Chondrocyte (in vitro differentiated cells): Measurements from ENCODE around the gene SV2C. TPM values are rescaled to one million over a fixed set of nuclear protein-coding genes. Genes with fewer than 3 reads are reported as not detected.
A peak's percentile ranks its signal among the peaks of the same experiment; 100 is the strongest.
"Not testable (repeated sequence)": the region's sequence is repeated elsewhere in the genome, so short reads cannot be mapped to it uniquely, and the experiment has no call there.

Source experiments
- DNase-seq: peaks from one replicate; pipeline ENCODE4 v3.0.0; 2021; ENCODE audit warnings: mixed read lengths, low spot score
- H3K27ac Mint-ChIP-seq: one replicate; pipeline ENCODE4 v1.8.0; 2021; ENCODE audit warnings: mild to moderate bottlenecking, moderate library complexity, mixed read lengths; ENCODE audit not compliant: unreplicated experiment
- H3K27me3 Mint-ChIP-seq: 2 replicates; pipeline ENCODE4 v1.8.0; 2021; ENCODE audit warnings: low read depth, mixed read lengths
- H3K36me3 Mint-ChIP-seq: 2 replicates; pipeline ENCODE4 v1.8.0; 2021; ENCODE audit warnings: low read depth, mixed read lengths
- H3K4me1 Mint-ChIP-seq: 2 replicates; pipeline ENCODE4 v1.8.0; 2021; ENCODE audit warnings: low read depth, mild to moderate bottlenecking, mixed read lengths
- H3K4me3 Mint-ChIP-seq: one replicate; pipeline ENCODE4 v1.8.0; 2021; ENCODE audit warnings: mild to moderate bottlenecking, moderate library complexity, mixed read lengths; ENCODE audit not compliant: unreplicated experiment
- H3K9me3 Mint-ChIP-seq: 2 replicates; pipeline ENCODE4 v1.8.0; 2021; ENCODE audit warnings: low read depth, mixed read lengths
- total RNA-seq: library from RNA; stranded (reverse); gene quantifications from 3 replicates; pipeline ENCODE4 v1.2.1, GENCODE V29; 2021
- TF ChIP-seq, protein P1 (sequence below): fragments of 200-600 bp; sonication (generic); IDR thresholded peaks from 2 replicates; pipeline ENCODE4 v1.5.0; 2021; ENCODE audit warnings: antibody characterized with exemption, mild to moderate bottlenecking, moderate library complexity

The SV2C gene
- total RNA-seq, 1 donor from 2014 or later: 0.02 TPM

GRCh38 chr5:76314643-76315042 is 231.5 kb downstream of the SV2C start:
- Mint-ChIP-seq H3K4me1 (peaks cover 5% of the 10 kb centered on the region), H3K9me3 (peaks cover 8% of the 10 kb centered on the region), H3K4me3 (no peak overlapping the region), H3K27ac (no peak overlapping the region), H3K36me3 (no peaks in the 10 kb centered on the region), H3K27me3 (peaks cover 3% of the 10 kb centered on the region)
- TF ChIP-seq, protein P1, sequence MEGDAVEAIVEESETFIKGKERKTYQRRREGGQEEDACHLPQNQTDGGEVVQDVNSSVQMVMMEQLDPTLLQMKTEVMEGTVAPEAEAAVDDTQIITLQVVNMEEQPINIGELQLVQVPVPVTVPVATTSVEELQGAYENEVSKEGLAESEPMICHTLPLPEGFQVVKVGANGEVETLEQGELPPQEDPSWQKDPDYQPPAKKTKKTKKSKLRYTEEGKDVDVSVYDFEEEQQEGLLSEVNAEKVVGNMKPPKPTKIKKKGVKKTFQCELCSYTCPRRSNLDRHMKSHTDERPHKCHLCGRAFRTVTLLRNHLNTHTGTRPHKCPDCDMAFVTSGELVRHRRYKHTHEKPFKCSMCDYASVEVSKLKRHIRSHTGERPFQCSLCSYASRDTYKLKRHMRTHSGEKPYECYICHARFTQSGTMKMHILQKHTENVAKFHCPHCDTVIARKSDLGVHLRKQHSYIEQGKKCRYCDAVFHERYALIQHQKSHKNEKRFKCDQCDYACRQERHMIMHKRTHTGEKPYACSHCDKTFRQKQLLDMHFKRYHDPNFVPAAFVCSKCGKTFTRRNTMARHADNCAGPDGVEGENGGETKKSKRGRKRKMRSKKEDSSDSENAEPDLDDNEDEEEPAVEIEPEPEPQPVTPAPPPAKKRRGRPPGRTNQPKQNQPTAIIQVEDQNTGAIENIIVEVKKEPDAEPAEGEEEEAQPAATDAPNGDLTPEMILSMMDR: no peak
- DNase-seq: no peak

DNA sequence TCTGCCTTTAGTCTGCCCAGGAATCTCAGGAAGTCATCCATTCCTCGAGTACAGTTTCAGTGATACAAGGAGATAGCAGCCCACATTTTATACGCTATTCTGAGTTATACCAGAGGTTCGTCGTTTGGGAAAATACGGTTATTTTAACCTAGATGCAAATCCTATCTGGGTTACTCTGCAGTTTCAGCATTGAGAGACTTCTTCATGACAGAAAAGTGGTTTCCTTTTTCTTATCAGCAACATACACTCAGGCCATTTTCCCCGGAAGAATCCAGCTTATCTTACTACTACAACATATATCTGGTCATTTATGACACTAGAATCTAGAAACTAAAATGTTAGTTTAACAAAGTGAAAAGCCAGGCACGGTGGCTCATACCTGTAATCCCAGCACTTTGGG is 236.5 kb downstream of the SV2C start:
- Mint-ChIP-seq H3K27me3 (peaks cover 3% of the 10 kb centered on the region), H3K27ac (no peak overlapping the region), H3K36me3 (peaks cover 2% of the 10 kb centered on the region), H3K4me3 (no peak overlapping the region), H3K4me1 (no peaks in the 10 kb centered on the region), H3K9me3 (peaks cover 11% of the 10 kb centered on the region)
- DNase-seq: no peak
- TF ChIP-seq, protein P1: no peak

DNA sequence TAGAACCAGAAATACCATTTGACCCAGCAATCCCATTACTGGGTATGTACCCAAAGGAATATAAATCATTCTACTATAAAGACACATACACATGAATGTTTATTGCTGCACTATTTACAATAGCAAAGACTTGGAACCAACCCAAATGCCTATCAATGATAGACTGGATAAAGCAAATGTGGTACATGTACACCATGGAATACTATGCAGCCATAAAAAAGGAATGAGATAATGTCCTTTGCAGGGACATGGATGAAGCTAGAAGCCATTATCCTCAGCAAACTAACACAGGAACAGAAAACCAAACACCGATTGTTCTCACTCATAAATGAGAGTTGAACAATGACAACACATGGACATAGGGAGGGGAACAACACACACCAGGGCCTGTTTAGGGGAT is 240.3 kb downstream of the SV2C start:
- not testable (repeated sequence) for H3K4me3 Mint-ChIP-seq, H3K27me3 Mint-ChIP-seq, H3K27ac Mint-ChIP-seq, DNase-seq, H3K36me3 Mint-ChIP-seq
- peaks cover 11% of the 10 kb centered on the region for H3K9me3 Mint-ChIP-seq
- peaks cover 20% of the 10 kb centered on the region for H3K4me1 Mint-ChIP-seq

- TF ChIP-seq, protein P1: no peak
- H3K27ac Mint-ChIP-seq: no peak overlapping the region
- H3K4me1 Mint-ChIP-seq: peaks cover 20% of the 10 kb centered on the region
- peaks cover 2% of the 10 kb centered on the region for H3K36me3 Mint-ChIP-seq
- H3K27me3 Mint-ChIP-seq: no peaks in the 10 kb centered on the region
- no peak overlapping the region for H3K4me3 Mint-ChIP-seq
- H3K9me3 Mint-ChIP-seq: peaks cover 11% of the 10 kb centered on the region
- no peak for DNase-seq
Observed at GRCh38 chr5:76325326-76325725, 242.1 kb downstream of the SV2C start.

DNA sequence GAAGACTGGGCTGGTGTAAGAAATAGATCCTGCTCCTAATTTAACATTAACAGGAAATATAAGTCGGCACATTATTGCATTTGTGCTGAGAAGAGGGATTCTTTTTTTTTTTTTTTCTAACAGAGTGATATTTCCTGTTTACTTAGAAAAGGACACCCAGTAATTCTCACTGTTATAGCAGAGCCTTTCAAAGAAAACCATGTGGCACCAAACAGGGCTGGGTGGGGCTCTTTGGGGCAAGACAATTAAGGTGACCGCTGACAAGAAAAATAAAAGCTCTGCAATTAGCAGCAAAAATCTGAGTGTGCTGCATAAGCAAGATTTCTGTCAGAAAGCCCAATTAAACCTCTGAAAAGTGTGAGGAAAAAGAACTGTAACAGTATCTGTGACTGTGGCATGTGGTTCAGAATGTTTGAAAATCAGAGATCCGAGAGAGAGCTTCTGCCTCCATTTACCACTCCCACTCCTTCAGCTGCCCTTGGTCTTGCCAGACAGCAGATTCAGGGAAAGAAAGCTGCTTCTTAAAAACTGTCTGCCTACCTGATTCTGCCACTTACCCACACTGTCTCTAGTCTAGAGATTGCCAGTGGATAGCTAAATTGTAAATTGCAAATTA is 242.8 kb downstream of the SV2C start:
- Mint-ChIP-seq H3K27me3 (no peaks in the 10 kb centered on the region), H3K4me1 (peaks cover 20% of the 10 kb centered on the region), H3K4me3 (no peak overlapping the region), H3K27ac (peak overlapping the region; percentile 32), H3K9me3 (peaks cover 11% of the 10 kb centered on the region), H3K36me3 (peaks cover 2% of the 10 kb centered on the region)
- no peak for DNase-seq
- TF ChIP-seq, protein P1: no peak
